Measurements from ENCODE around the gene CKMT2.
A peak's percentile ranks its signal among the peaks of the same experiment; 100 is the strongest.

The CKMT2 gene

DNA sequence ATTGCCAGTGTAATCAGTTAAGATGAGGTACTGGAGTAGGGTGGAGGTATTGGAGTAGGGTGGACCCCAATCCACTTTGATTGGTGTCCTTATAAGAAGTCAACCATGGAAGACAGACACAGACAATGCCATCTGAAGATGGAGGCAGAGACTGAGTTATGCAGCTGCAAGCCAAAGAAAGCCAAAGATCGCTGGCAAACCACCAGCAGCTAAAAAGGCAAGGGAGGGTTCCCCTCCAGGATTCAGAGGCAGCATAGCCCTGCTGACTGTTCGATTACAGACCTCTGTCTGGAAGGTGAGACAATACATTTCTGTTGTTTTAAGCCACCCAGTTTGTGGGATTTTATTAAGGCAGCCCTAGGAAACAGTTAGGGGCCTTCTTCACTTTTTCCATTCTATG lies 30.5 kb upstream of the CKMT2 start:
- no peak for TF ChIP-seq CTCF (IDR thresholded peaks at IDR 0.05; ENCODE audit: insufficient read depth, low read length, missing control alignments)
- ChIA-PET POLR2A (no interaction called here), CTCF (interaction anchor here (1.0 to 1.9 kb wide), 3 partner anchors 9 to 963 kb away, joined by 3 to 6 read pairs (median 3); no protein-coding TSS in a partner anchor)
- H3K4me3 ChIP-seq (ENCODE audit: low read depth, low read length), result no peak overlapping the region
- no peak for DNase-seq (ENCODE audit: low read depth, low spot score)

- ChIA-PET POLR2A (no interaction called here), CTCF (interaction anchor here (1.5 to 2.6 kb wide), 3 partner anchors 9 to 13 kb away, joined by 3 to 23 read pairs (median 6); no protein-coding TSS in a partner anchor)
- H3K4me3 ChIP-seq (ENCODE audit: low read depth, low read length), result no peak overlapping the region
- no peak for DNase-seq (ENCODE audit: low read depth, low spot score)
- TF ChIP-seq CTCF (IDR thresholded peaks at IDR 0.05; ENCODE audit: insufficient read depth, low read length, missing control alignments), result no peak
Observed at GRCh38 chr5:81203729-81204128, 29.4 kb upstream of the CKMT2 start.

- POLR2A ChIA-PET, result no interaction called here
- no peak overlapping the region for H3K4me3 ChIP-seq (ENCODE audit: low read depth, low read length)
- CTCF ChIA-PET, result interaction anchor here (1.1 to 2.6 kb wide), 4 partner anchors 9 to 96 kb away, joined by 3 to 23 read pairs (median 4); no protein-coding TSS in a partner anchor
- no peak for DNase-seq (ENCODE audit: low read depth, low spot score)
- TF ChIP-seq CTCF (IDR thresholded peaks at IDR 0.05; ENCODE audit: insufficient read depth, low read length, missing control alignments), result no peak
Observed at GRCh38 chr5:81204205-81204604, 28.9 kb upstream of the CKMT2 start.

DNA sequence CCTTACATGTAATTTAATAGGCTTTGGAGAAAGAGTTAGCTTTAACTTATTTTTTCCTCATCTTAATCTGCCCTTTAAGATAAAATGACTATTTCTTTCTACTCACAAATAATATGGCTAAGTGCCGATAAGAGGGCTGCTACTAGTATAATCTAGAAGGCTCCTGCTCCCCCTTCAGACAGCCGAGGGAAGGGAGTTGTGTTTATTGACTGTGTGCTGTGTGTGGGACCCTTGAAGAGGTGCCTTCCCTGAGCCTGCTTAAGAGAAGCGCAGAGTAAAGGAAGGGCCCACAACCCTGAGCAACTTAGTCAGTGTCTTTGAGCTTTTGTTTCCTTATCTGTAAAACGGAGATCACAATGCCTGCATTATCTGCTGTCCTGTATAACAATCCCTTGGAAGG lies 28.1 kb upstream of the CKMT2 start:
- no peak for DNase-seq (ENCODE audit: low read depth, low spot score)
- H3K4me3 ChIP-seq (ENCODE audit: low read depth, low read length), result no peak overlapping the region
- no peak for TF ChIP-seq CTCF (IDR thresholded peaks at IDR 0.05; ENCODE audit: insufficient read depth, low read length, missing control alignments)
- ChIA-PET CTCF (interaction anchor here (1.1 to 2.6 kb wide), 4 partner anchors 10 to 522 kb away, joined by 3 to 23 read pairs (median 4); no protein-coding TSS in a partner anchor), POLR2A (no interaction called here)

GRCh38 chr5:81207009-81207408 lies 26.1 kb upstream of the CKMT2 start:
- no peak for DNase-seq (ENCODE audit: low read depth, low spot score)
- H3K4me3 ChIP-seq (ENCODE audit: low read depth, low read length), result no peak overlapping the region
- CTCF ChIA-PET, result interaction anchor here (0.6 to 2.9 kb wide), 3 partner anchors 12 to 520 kb away, joined by 3 to 21 read pairs (median 10); no protein-coding TSS in a partner anchor
- TF ChIP-seq CTCF (IDR thresholded peaks at IDR 0.05; ENCODE audit: insufficient read depth, low read length, missing control alignments), result peak; percentile 32
- POLR2A ChIA-PET, result no interaction called here

DNA sequence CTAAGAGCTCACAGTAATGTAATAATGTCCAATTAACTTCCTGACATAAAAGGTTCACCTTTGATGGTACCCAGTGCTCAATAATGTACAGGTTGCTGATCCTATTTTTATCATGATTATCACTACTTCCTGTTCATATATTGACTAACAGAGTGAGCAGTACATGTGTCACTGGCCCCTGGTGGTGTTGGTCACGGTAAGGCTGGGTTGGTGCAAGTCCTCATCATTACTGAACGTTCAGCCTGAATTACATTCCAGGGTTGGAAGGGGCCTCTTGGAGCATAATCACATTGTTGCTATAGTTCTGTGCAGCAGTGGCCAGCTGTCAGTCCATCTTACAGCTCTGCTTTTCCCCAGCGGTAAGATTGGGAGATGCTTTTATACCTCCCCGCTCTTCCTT lies 24.2 kb upstream of the CKMT2 start:
- ChIA-PET CTCF (interaction anchor here (1.0 to 2.9 kb wide), 4 partner anchors 13 to 100 kb away, joined by 3 to 21 read pairs (median 5); no protein-coding TSS in a partner anchor), POLR2A (interaction anchor here (0.7 kb wide), 1 partner anchor 846 kb away, joined by 4 read pairs; no protein-coding TSS in a partner anchor)
- no peak overlapping the region for H3K4me3 ChIP-seq (ENCODE audit: low read depth, low read length)
- no peak for DNase-seq (ENCODE audit: low read depth, low spot score)
- TF ChIP-seq CTCF (IDR thresholded peaks at IDR 0.05; ENCODE audit: insufficient read depth, low read length, missing control alignments), result no peak
